B cell (primary cell): ENCODE measurements around the gene ZNF680. TPM values are rescaled to one million over a fixed set of nuclear protein-coding genes. Genes with fewer than 3 reads are reported as not detected.

ENCODE experiments used
- ATAC-seq: fragments of 200-7000 bp; cut with Tn5 transposase; one replicate; pipeline ENCODE4 v1.10.0; 2021; ENCODE audit warnings: low read depth, mild to moderate bottlenecking, moderate number of reproducible peaks, moderate library complexity
- CTCF ChIA-PET: fragments of 350-600 bp; sonication (Branson Sonifier 250); formaldehyde crosslinking; loops from one replicate; lab custom pipeline; 2021; ENCODE audit warnings: antibody characterized with exemption, inconsistent platforms; lab: Charles Lee
- POLR2A ChIA-PET: fragments of 350-600 bp; sonication (Branson Sonifier 250); formaldehyde crosslinking; loops from one replicate; lab custom pipeline; 2021; ENCODE audit warnings: antibody characterized with exemption; lab: Charles Lee
- DNase-seq: peaks from one replicate; pipeline ENCODE4 v3.0.0; 2013
- H2AFZ ChIP-seq: 2 replicates; pipeline ENCODE4 v1.6.1; 2012; ENCODE audit warnings: mild to moderate bottlenecking, low read depth, low read length; ENCODE audit not compliant: insufficient read depth, poor library complexity, severe bottlenecking
- H3K27ac ChIP-seq, 2 donors: 1 replicate in 1 of 2; 2 replicates in 1 of 2; pipeline ENCODE4 v1.5.1; 2012 to 2013; ENCODE audit warnings: low read length in 2 of 2, mild to moderate bottlenecking in 2 of 2, moderate library complexity in 1 of 2
- H3K27me3 ChIP-seq, 4 experiments: fragments of 200-600 bp in 1 of 4; sonication (generic) in 1 of 4; replicated peaks in 1 of 4; 1 replicate in 2 of 4; 2 replicates in 2 of 4; pipeline versions ENCODE4 v1.6.1 to v1.7.0; 2013 to 2016; ENCODE audit warnings: low read length in 3 of 4, mild to moderate bottlenecking in 2 of 4, mixed read lengths in 1 of 4, moderate library complexity in 1 of 4; ENCODE audit not compliant: insufficient read depth in 4 of 4, control insufficient read depth in 3 of 4; ENCODE audit errors: control extremely low read depth in 1 of 4
- H3K36me3 ChIP-seq, 2 experiments: replicated peaks in 1 of 2; 1 replicate in 1 of 2; 2 replicates in 1 of 2; pipeline versions ENCODE4 v1.6.1 to v1.7.1; 2013; ENCODE audit warnings: low read length in 1 of 2; ENCODE audit not compliant: insufficient read depth in 2 of 2, control insufficient read depth in 1 of 2; ENCODE audit errors: control extremely low read depth in 1 of 2, extremely low read depth in 1 of 2
- H3K4me1 ChIP-seq, 2 donors: fragments of 200-600 bp in 1 of 2; sonication (generic) in 1 of 2; 1 replicate in 1 of 2; 2 replicates in 1 of 2; pipeline versions ENCODE4 v1.5.1 to v1.6.1; 2013 to 2017; ENCODE audit warnings: low read length in 2 of 2; ENCODE audit not compliant: control insufficient read depth in 2 of 2, insufficient read depth in 2 of 2
- H3K4me2 ChIP-seq: replicated peaks from 2 replicates; pipeline ENCODE3; 2012; ENCODE audit warnings: mild to moderate bottlenecking, low read depth, low read length; ENCODE audit not compliant: poor library complexity, severe bottlenecking
- H3K4me3 ChIP-seq, 5 experiments: fragments of 200-600 bp in 1 of 5; sonication (generic) in 1 of 5; 1 replicate in 3 of 5; 2 replicates in 2 of 5; pipeline versions ENCODE4 v1.5.1 to v1.7.0; 2011 to 2016; ENCODE audit warnings: low read length in 4 of 5, mild to moderate bottlenecking in 4 of 5, low read depth in 2 of 5, control low read depth in 1 of 5, moderate library complexity in 1 of 5; ENCODE audit not compliant: insufficient read depth in 1 of 5; ENCODE audit errors: control extremely low read depth in 1 of 5, extremely low read depth in 1 of 5
- H3K79me2 ChIP-seq: fragments of 200-600 bp; sonication (generic); one replicate; pipeline ENCODE4 v1.6.0; 2016; ENCODE audit warnings: low read length; ENCODE audit not compliant: control insufficient read depth, insufficient read depth
- H3K9ac ChIP-seq: fragments of 200-600 bp; sonication (generic); 2 replicates; pipeline ENCODE4 v1.6.1; 2017; ENCODE audit warnings: mild to moderate bottlenecking, low read length, moderate library complexity
- H3K9me3 ChIP-seq, 3 donors: one replicate each; pipeline versions ENCODE4 v1.6.1 to v1.7.1; 2013; ENCODE audit warnings: low read length in 2 of 3; ENCODE audit not compliant: control insufficient read depth in 2 of 3, insufficient read depth in 1 of 3; ENCODE audit errors: control extremely low read depth in 1 of 3
- H4K20me1 ChIP-seq: 2 replicates; pipeline ENCODE4 v1.6.0; 2012; ENCODE audit warnings: mild to moderate bottlenecking, low read length; ENCODE audit not compliant: insufficient read depth, control insufficient read depth, poor library complexity, severe bottlenecking
- H3K27ac Mint-ChIP-seq: one replicate; pipeline ENCODE4 v1.8.0; 2021; ENCODE audit warnings: mixed read lengths
- H3K27me3 Mint-ChIP-seq: one replicate; pipeline ENCODE4 v1.8.0; 2021; ENCODE audit warnings: mixed read lengths
- H3K4me1 Mint-ChIP-seq: one replicate; pipeline ENCODE4 v1.8.0; 2021; ENCODE audit warnings: mixed read lengths
- H3K4me3 Mint-ChIP-seq: one replicate; pipeline ENCODE4 v1.8.0; 2021; ENCODE audit warnings: mixed read lengths
- H3K9me3 Mint-ChIP-seq: one replicate; pipeline ENCODE4 v1.8.0; 2022; ENCODE audit warnings: mixed read lengths; ENCODE audit not compliant: insufficient read depth
- EZH2 ChIP-seq: IDR thresholded peaks from 2 replicates; pipeline ENCODE4 v1.6.1; 2012; ENCODE audit warnings: borderline replicate concordance, low read depth, mild to moderate bottlenecking, moderate library complexity, low read length; ENCODE audit not compliant: insufficient read depth, poor library complexity, severe bottlenecking
- WGBS: methylation state at CpG from one replicate; pipeline ENCODE4 v1.1.5; 2013; ENCODE audit warnings: missing lambda C conversion rate; ENCODE audit not compliant: insufficient coverage; 5-methylcytosine and 5-hydroxymethylcytosine counted together
- intact Hi-C: fragments of 100-400 bp; cut with micrococcal nuclease; formaldehyde crosslinking; loops from one replicate; pipeline ENCODE4 v1.10.0; 2022
- polyA plus RNA-seq: library from polyadenylated mRNA; depleted of rRNA; stranded (reverse); fragments of >200 nt; gene quantifications from 2 replicates; pipeline ENCODE4 v1.2.3, GENCODE V29; 2012
- total RNA-seq, 2 donors: library from RNA; stranded (reverse); fragments of 120-200 nt in 1 of 2; gene quantifications; 1 replicate in 1 of 2; 2 replicates in 1 of 2; pipeline versions ENCODE4 v1.2.3 to v1.2.4, GENCODE V29; 2013 to 2022
- TF ChIP-seq, protein P1 (sequence below): fragments of 200-600 bp; IDR thresholded peaks from one replicate; pipeline ENCODE4 v1.8.0; 2022; ENCODE audit warnings: antibody characterized with exemption, mild to moderate bottlenecking

Gene ZNF680
- total and polyA plus RNA-seq, 2 donors (not counting 1 experiment from before 2014, with no cell fraction given) = 2.5 to 27.8 TPM

DNA sequence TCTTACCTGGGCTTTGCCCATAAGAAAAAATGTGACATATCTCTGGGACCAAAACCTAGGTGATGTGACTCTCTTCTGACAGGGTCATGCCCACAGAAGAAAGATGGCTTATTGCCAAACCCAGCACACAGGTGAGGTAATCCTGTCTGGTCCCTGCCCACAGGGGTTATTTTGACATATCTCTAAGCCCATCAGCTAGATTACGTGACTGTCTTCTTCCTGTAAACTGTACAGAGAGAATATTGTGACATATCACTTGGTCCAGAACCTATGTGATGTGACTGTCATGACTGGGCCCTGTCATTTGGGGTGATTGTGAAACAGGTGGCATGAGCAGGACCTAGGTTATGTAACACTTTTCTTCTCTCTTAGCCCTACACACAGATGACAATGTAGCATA, 48.8 kb upstream of the ZNF680 start:
- ChIA-PET CTCF (no interaction called here), POLR2A (no interaction called here)
- no peaks in the 10 kb centered on the region for H3K27me3 Mint-ChIP-seq
- Histone ChIP-seq H3K4me2 (no peak overlapping the region), H3K4me1 (no peaks in the 10 kb centered on the region), H3K79me2 (no peaks in the 10 kb centered on the region), H3K9ac (no peak overlapping the region), H3K27me3 (no peaks in the 10 kb centered on the region), H3K36me3 (no peaks in the 10 kb centered on the region), H3K4me3 (no peak overlapping the region), H4K20me1 (no peaks in the 10 kb centered on the region), H2AFZ (no peak overlapping the region), H3K9me3 (peaks cover 0 to 4% (median 0%) of the 10 kb centered on the region in 3 donors), H3K27ac (no peak overlapping the region)
- no peaks in the 10 kb centered on the region for H3K4me1 Mint-ChIP-seq
- intact Hi-C loops = no loop called here
- no peak for DNase-seq
- WGBS = 80% methylated on average over 1 of the region's 1 CpG
- no peaks in the 10 kb centered on the region for H3K9me3 Mint-ChIP-seq
- no peak overlapping the region for H3K4me3 Mint-ChIP-seq
- TF ChIP-seq, protein P1, sequence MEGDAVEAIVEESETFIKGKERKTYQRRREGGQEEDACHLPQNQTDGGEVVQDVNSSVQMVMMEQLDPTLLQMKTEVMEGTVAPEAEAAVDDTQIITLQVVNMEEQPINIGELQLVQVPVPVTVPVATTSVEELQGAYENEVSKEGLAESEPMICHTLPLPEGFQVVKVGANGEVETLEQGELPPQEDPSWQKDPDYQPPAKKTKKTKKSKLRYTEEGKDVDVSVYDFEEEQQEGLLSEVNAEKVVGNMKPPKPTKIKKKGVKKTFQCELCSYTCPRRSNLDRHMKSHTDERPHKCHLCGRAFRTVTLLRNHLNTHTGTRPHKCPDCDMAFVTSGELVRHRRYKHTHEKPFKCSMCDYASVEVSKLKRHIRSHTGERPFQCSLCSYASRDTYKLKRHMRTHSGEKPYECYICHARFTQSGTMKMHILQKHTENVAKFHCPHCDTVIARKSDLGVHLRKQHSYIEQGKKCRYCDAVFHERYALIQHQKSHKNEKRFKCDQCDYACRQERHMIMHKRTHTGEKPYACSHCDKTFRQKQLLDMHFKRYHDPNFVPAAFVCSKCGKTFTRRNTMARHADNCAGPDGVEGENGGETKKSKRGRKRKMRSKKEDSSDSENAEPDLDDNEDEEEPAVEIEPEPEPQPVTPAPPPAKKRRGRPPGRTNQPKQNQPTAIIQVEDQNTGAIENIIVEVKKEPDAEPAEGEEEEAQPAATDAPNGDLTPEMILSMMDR = no peak
- no peak for TF ChIP-seq EZH2
- no peak overlapping the region for H3K27ac Mint-ChIP-seq
- no peak for ATAC-seq

DNA sequence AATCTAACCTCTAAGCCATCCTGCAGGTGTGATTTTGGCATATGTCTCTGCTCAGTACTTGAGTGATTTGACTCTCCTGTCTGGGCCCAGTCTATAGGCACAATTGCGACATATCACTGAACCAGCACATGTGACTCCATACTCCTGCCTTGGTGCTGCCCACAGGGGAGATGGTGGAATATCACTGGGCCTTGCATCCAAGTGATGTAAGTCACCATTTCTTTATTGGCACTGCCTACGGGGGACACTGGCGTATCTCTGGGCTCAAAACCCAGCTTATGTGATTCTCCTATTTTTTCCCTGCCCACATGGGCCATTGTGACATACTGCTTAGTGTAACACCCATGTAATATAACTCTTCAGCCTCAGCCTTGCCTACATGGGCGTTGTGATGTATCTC, 48.1 kb upstream of the ZNF680 start:
- H3K4me3 Mint-ChIP-seq = no peak overlapping the region
- Histone ChIP-seq H3K4me3 (no peak overlapping the region), H3K4me1 (no peaks in the 10 kb centered on the region), H3K27ac (no peak overlapping the region), H3K9me3 (peaks cover 0 to 4% (median 0%) of the 10 kb centered on the region in 3 donors), H3K27me3 (no peaks in the 10 kb centered on the region), H3K79me2 (no peaks in the 10 kb centered on the region), H4K20me1 (no peaks in the 10 kb centered on the region), H3K4me2 (no peak overlapping the region), H3K36me3 (no peaks in the 10 kb centered on the region), H3K9ac (no peak overlapping the region), H2AFZ (no peak overlapping the region)
- H3K4me1 Mint-ChIP-seq = no peaks in the 10 kb centered on the region
- H3K27ac Mint-ChIP-seq = no peak overlapping the region
- TF ChIP-seq, protein P1 = no peak
- no peak for TF ChIP-seq EZH2
- ATAC-seq (no peak), DNase-seq (no peak)
- 96% methylated on average over 3 of the region's 4 CpGs for WGBS
- ChIA-PET CTCF (no interaction called here), POLR2A (no interaction called here)
- no peaks in the 10 kb centered on the region for H3K27me3 Mint-ChIP-seq
- no peaks in the 10 kb centered on the region for H3K9me3 Mint-ChIP-seq
- intact Hi-C loops = no loop called here
